HepG2 (cell line): ENCODE data around the gene MON1A. TPM values are rescaled to one million over a fixed set of nuclear protein-coding genes. Genes with fewer than 3 reads are reported as not detected.

Source experiments
- KAT8 ChIP-seq: IDR thresholded peaks from 2 replicates; pipeline ENCODE4 v1.6.1; 2016; ENCODE audit warnings: missing genetic modification reagents, missing compliant biosample characterization
- KDM3A ChIP-seq: IDR thresholded peaks from 2 replicates; pipeline ENCODE4 v1.6.1; 2018; ENCODE audit warnings: low read depth, missing compliant biosample characterization
- RNF2 ChIP-seq: fragments of 450-650 bp; conservative IDR thresholded peaks from 2 replicates; pipeline ENCODE4 v1.6.1; 2016; ENCODE audit warnings: low read depth
- STAT6 ChIP-seq: sonication (generic); formaldehyde crosslinking; IDR thresholded peaks from 2 replicates; pipeline ENCODE4 v1.4.0; 2020; ENCODE audit warnings: missing genetic modification reagents, mild to moderate bottlenecking, borderline replicate concordance
- TOPORS ChIP-seq: sonication (generic); formaldehyde crosslinking; IDR thresholded peaks from 2 replicates; pipeline ENCODE4 v1.8.0; 2023; ENCODE audit warnings: mild to moderate bottlenecking, missing genetic modification reagents
- ZFP41 ChIP-seq: sonication (generic); formaldehyde crosslinking; IDR thresholded peaks from 2 replicates; pipeline ENCODE4 v1.4.0; 2020; ENCODE audit warnings: mild to moderate bottlenecking, missing genetic modification reagents, borderline replicate concordance
- ZNF672 ChIP-seq: sonication (generic); formaldehyde crosslinking; IDR thresholded peaks from 2 replicates; pipeline ENCODE4 v1.8.1; 2022; ENCODE audit warnings: missing genetic modification reagents
- polyA plus RNA-seq, 8 experiments: library from polyadenylated mRNA; depleted of rRNA in 3 of 8; stranded (reverse) in 7 of 8; unstranded in 1 of 8; fragments of >200 nt; fragmentation: Illumina TruSeq in 4 of 8; extraction: Trizol in 4 of 8; gene quantifications; 2 replicates each; pipeline versions ENCODE4 v1.2.1 to v1.2.3, GENCODE V29; 2011 to 2016; ENCODE audit warnings: low read depth in 4 of 8, missing spikeins in 1 of 8, mixed read lengths in 1 of 8; ENCODE audit not compliant: insufficient read depth in 1 of 8
- total RNA-seq, 5 experiments: library from RNA; depleted of rRNA; stranded (reverse); fragments of >200 nt; fragmentation: Illumina TruSeq; extraction: Trizol; gene quantifications; 2 replicates each; pipeline ENCODE4 v1.2.3, GENCODE V29; 2016; ENCODE audit warnings: low read depth in 1 of 5
- TF ChIP-seq, protein P1 (sequence below): sonication (generic); formaldehyde crosslinking; IDR thresholded peaks from 2 replicates; pipeline ENCODE4 v1.5.0; 2020; ENCODE audit warnings: mild to moderate bottlenecking, missing genetic modification reagents, borderline replicate concordance
- TF ChIP-seq, protein P2 (sequence below): sonication (generic); formaldehyde crosslinking; IDR thresholded peaks from 2 replicates; pipeline ENCODE4 v1.4.0; 2020; ENCODE audit warnings: missing genetic modification reagents
- TF ChIP-seq, protein P3 (sequence below): sonication (generic); formaldehyde crosslinking; IDR thresholded peaks from one replicate; pipeline ENCODE4 v1.5.1; 2020; ENCODE audit warnings: mild to moderate bottlenecking, missing genetic modification reagents; ENCODE audit errors: not compliant biosample characterization

Gene MON1A
- total and polyA plus RNA-seq, 2 of the 13 experiments (the other 11 are each of a cell fraction or from before 2014, with no cell fraction given): 4.6 to 9.0 TPM

GRCh38 chr3:49929291-49930167 is at the start of gene MON1A (continued):
- TF ChIP-seq, protein P1, sequence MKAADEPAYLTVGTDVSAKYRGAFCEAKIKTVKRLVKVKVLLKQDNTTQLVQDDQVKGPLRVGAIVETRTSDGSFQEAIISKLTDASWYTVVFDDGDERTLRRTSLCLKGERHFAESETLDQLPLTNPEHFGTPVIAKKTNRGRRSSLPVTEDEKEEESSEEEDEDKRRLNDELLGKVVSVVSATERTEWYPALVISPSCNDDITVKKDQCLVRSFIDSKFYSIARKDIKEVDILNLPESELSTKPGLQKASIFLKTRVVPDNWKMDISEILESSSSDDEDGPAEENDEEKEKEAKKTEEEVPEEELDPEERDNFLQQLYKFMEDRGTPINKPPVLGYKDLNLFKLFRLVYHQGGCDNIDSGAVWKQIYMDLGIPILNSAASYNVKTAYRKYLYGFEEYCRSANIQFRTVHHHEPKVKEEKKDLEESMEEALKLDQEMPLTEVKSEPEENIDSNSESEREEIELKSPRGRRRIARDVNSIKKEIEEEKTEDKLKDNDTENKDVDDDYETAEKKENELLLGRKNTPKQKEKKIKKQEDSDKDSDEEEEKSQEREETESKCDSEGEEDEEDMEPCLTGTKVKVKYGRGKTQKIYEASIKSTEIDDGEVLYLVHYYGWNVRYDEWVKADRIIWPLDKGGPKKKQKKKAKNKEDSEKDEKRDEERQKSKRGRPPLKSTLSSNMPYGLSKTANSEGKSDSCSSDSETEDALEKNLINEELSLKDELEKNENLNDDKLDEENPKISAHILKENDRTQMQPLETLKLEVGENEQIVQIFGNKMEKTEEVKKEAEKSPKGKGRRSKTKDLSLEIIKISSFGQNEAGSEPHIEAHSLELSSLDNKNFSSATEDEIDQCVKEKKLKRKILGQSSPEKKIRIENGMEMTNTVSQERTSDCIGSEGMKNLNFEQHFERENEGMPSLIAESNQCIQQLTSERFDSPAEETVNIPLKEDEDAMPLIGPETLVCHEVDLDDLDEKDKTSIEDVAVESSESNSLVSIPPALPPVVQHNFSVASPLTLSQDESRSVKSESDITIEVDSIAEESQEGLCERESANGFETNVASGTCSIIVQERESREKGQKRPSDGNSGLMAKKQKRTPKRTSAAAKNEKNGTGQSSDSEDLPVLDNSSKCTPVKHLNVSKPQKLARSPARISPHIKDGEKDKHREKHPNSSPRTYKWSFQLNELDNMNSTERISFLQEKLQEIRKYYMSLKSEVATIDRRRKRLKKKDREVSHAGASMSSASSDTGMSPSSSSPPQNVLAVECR (CRISPR knock-in tag): peak; percentile 96
- TF ChIP-seq KAT8 (CRISPR knock-in tag) (peak; percentile 91), ZNF672 (CRISPR knock-in tag) (no peak), TOPORS (no peak), STAT6 (CRISPR knock-in tag) (no peak), ZFP41 (CRISPR knock-in tag) (no peak), RNF2 (peak; percentile 44; the same call in 1 of the 2 replicates), KDM3A (CRISPR knock-in tag) (peak; percentile 53; the same call in 1 of the 2 replicates)
- TF ChIP-seq, protein P2, sequence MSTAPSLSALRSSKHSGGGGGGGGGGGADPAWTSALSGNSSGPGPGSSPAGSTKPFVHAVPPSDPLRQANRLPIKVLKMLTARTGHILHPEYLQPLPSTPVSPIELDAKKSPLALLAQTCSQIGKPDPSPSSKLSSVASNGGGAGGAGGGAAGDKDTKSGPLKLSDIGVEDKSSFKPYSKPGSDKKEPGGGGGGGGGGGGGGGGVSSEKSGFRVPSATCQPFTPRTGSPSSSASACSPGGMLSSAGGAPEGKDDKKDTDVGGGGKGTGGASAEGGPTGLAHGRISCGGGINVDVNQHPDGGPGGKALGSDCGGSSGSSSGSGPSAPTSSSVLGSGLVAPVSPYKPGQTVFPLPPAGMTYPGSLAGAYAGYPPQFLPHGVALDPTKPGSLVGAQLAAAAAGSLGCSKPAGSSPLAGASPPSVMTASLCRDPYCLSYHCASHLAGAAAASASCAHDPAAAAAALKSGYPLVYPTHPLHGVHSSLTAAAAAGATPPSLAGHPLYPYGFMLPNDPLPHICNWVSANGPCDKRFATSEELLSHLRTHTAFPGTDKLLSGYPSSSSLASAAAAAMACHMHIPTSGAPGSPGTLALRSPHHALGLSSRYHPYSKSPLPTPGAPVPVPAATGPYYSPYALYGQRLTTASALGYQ: peak; percentile 72; the same call in 1 of the 2 replicates
- TF ChIP-seq, protein P3, sequence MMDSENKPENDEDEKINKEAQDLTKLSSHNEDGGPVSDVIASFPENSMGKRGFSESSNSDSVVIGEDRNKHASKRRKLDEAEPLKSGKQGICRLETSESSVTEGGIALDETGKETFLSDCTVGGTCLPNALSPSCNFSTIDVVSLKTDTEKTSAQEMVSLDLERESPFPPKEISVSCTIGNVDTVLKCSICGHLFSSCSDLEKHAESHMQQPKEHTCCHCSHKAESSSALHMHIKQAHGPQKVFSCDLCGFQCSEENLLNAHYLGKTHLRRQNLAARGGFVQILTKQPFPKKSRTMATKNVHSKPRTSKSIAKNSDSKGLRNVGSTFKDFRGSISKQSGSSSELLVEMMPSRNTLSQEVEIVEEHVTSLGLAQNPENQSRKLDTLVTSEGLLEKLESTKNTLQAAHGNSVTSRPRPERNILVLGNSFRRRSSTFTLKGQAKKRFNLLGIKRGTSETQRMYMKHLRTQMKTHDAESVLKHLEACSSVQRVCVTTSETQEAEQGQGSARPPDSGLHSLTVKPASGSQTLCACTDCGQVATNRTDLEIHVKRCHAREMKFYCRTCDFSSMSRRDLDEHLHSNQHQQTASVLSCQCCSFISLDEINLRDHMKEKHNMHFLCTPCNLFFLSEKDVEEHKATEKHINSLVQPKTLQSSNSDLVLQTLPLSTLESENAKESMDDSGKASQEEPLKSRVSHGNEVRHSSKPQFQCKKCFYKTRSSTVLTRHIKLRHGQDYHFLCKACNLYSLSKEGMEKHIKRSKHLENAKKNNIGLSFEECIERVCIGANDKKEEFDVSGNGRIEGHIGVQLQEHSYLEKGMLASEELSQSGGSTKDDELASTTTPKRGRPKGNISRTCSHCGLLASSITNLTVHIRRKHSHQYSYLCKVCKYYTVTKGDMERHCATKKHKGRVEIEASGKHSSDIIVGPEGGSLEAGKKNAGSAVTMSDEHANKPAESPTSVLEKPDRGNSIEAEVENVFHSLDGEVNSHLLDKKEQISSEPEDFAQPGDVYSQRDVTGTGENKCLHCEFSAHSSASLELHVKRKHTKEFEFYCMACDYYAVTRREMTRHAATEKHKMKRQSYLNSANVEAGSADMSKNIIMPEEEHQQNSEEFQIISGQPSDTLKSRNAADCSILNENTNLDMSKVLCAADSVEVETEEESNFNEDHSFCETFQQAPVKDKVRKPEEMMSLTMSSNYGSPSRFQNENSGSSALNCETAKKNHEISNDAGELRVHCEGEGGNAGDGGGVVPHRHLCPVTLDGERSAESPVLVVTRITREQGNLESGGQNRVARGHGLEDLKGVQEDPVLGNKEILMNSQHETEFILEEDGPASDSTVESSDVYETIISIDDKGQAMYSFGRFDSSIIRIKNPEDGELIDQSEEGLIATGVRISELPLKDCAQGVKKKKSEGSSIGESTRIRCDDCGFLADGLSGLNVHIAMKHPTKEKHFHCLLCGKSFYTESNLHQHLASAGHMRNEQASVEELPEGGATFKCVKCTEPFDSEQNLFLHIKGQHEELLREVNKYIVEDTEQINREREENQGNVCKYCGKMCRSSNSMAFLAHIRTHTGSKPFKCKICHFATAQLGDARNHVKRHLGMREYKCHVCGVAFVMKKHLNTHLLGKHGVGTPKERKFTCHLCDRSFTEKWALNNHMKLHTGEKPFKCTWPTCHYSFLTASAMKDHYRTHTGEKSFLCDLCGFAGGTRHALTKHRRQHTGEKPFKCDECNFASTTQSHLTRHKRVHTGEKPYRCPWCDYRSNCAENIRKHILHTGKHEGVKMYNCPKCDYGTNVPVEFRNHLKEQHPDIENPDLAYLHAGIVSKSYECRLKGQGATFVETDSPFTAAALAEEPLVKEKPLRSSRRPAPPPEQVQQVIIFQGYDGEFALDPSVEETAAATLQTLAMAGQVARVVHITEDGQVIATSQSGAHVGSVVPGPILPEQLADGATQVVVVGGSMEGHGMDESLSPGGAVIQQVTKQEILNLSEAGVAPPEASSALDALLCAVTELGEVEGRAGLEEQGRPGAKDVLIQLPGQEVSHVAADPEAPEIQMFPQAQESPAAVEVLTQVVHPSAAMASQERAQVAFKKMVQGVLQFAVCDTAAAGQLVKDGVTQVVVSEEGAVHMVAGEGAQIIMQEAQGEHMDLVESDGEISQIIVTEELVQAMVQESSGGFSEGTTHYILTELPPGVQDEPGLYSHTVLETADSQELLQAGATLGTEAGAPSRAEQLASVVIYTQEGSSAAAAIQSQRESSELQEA (CRISPR knock-in tag): peak; percentile 64
